ENCODE results near the gene SLC10A4.

The SLC10A4 gene

GRCh38 chr4:48484494-48485168 lies 1.5 kb downstream of the SLC10A4 start:
- no peak for DNase-seq (ENCODE audit: insufficient read length, low spot score)
- FAIRE-seq: no peak

DNA sequence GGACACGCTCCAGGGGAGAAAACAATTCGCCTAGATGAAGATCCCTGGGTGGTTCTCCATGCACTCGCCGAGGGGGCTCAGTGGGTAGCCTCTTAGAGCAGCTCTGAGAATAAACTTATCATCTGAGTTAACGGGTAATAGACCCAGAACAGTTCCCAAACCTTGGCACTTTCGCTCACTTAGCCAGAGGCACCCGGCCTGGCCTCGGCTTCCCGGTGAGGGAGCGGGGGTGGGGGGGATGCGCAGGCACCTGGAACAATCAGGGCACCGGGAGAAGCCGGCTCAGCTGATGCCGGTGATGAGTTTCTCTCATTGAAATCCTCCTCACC lies 6.5 kb downstream of the SLC10A4 start:
- DNase-seq (ENCODE audit: insufficient read length, low spot score) (no peak), FAIRE-seq (no peak)

GRCh38 chr4:48490012-48490679 lies 7.0 kb downstream of the SLC10A4 start, which contains the start of gene ZAR1:
Gene ZAR1 (plus strand): TSS chr4:48490252. CDS start chr4:48490292, 40 bp downstream.
- FAIRE-seq (no peak), DNase-seq (ENCODE audit: insufficient read length, low spot score) (no peak)

- FAIRE-seq (no peak), DNase-seq (ENCODE audit: insufficient read length, low spot score) (no peak)
Measured at GRCh38 chr4:48490680-48491513, 7.8 kb downstream of the SLC10A4 start.

GRCh38 chr4:48491514-48492176 lies 8.5 kb downstream of the SLC10A4 start:
- DNase-seq (ENCODE audit: insufficient read length, low spot score) (no peak), FAIRE-seq (no peak)

DNA sequence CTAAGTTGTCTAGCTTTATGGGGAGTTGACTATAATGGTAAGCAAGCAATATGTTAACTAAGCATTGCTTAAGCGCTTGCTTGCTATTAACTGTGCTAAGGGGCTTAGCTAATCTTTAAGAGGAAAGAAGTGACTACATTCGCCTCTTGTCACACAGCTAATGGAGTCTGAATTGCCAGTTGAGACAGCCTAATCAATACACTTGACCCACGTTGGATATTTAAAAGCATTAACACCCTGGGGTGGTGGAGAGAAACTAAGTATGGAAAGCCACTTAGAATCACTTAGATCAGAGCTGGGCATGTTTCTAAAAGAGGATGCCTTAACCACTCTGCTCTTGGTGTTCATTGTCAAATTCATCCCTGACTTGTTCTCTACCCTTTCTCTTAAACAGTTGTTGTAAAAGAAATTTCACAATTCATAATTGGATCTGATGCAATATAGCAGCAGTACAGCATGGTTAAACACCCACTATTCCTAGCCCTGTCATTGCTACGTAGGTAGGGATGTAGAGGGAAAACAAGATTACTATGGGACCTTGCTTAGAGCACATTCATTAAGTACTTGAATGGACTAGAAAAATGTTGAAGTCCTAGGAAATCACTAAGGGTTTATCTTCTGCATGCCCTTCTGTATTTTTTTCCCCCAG lies 10.4 kb downstream of the SLC10A4 start:
- no peak for DNase-seq (ENCODE audit: insufficient read length, low spot score)
- no peak for FAIRE-seq

DNA sequence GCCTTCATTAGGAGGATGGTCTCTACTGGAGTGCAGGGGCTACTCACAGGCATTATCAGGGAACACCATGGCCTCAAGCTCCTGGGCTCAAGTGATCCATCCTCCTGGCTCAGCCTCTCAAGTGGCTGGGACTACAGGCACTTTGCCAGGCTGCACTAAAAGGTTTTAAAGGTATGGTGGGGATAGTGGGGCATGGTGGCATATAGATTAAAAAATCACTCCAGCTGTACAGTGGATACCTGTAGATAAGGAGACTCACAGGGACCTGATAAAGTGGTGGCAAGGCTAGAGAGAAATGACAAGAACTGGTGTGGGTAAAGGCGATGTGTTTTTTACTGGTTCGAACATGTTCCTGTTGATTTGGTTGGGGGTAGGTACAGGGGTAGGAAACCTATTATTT lies 12.8 kb downstream of the SLC10A4 start:
- FAIRE-seq (no peak), DNase-seq (ENCODE audit: insufficient read length, low spot score) (no peak)

GRCh38 chr4:48498895-48499294 lies 15.8 kb downstream of the SLC10A4 start:
- FAIRE-seq: no peak
- no peak for DNase-seq (ENCODE audit: insufficient read length, low spot score)

DNA sequence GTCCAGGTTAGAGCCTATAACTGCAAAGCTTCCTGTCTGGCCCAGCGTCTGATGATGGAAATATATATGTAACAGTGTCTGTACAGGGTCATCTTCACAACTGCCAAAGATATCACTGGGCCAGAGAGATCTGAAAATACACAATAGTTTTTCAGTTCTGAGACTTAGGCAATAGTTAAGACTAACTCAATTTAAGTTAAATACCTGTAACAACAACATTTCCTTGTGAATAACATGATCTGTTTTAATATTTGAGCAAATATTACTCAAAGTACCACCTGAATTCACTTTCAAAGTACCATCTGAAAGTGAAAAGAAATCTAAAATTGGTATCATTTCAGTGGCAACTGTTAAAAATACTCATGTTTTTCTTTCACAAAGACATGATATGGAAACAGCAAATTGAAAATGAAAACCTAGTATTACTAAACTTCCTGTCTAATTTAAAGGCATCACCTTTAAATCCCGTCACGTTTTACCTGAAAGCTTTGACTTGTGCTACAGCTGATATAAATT lies 16.5 kb downstream of the SLC10A4 start:
- no peak for DNase-seq (ENCODE audit: insufficient read length, low spot score)
- no peak for FAIRE-seq

DNA sequence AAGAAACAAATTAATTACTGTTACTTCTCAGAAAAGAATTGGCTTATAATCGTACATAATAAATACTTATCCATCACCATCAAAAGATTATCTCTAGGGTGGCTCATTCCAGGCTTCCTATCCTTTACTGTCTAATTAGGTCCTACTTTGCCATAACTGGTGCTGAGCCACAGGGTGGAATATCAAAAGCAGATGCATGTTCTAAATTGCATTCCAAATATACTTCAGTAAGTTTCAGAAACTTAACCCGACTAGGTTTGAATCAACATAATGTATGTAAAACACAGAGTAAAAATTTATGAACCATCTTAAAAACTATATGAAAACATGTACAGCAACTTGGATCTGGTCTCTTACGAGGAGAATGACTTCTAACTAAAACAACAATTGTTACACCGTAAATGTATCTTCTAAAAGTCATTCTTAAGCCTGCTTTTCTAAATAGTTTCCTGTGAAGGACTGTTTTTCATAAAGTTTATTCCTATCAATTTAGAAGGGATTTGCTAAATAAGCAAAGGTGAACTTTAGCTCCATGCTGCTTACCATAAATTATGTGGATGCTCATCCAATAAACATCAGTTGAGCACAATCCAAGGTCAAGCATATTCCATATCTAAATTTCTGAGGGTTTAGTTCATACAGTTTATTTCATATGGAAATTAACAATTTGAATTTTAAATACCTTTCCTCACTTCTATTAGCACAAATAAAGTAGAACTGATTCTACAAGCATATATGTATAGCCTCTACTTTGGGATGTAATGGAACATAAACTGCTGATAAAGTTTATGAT lies 20.3 kb downstream of the SLC10A4 start:
- DNase-seq (ENCODE audit: insufficient read length, low spot score) (no peak), FAIRE-seq (no peak)

DNA sequence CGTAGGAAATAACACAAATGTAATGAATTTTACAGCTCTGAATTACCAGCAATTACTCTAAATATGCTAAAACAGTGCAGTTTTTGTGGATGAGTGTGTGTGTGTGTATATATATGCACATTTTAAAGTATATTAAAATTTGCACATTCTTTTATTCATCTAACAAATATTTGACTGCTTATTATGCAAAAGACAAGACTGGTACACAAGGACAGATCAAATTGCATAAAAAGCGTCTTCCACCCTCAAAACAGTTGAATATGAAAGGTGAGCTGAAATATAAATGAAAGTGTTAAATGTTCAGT lies 20.8 kb downstream of the SLC10A4 start:
- DNase-seq (ENCODE audit: insufficient read length, low spot score) (no peak), FAIRE-seq (no peak)

DNA sequence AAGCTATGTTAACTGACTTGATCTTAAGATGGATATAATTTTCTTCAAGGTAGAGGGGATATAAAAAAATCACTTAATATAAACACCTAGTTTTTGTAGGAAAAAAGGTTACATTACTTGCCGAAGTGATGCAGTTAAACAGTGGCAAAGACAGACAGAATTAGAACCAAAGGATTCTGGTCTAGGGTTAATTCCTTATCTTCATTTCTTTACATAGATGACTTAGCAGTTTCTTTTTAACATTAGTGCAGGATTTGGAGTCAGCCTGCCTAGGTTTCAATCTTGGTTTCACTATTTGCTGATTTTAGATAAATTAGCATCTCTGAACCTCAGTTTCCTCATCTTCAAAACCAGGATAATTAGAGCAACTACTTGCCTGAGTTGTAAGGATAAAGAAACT lies 21.2 kb downstream of the SLC10A4 start:
- FAIRE-seq (no peak), DNase-seq (ENCODE audit: insufficient read length, low spot score) (no peak)

DNA sequence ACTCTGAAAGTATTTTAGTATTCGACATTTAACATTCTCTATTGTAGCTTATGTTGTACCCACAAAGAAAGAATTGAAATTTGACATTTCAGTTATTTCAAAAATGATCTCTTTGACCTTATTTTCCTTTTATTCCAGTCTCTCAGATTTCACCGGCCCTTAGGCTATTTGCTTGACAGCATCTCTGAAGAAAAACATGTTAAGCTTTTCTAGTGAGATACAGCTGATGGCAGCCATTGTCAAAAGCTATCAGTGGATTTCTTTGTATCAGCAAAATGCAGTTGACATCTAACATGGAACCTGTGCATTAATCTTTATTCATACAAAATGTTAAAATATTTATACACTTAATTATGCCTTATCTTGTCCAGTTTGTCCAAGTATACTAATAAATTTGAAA lies 23.6 kb downstream of the SLC10A4 start:
- no peak for DNase-seq (ENCODE audit: insufficient read length, low spot score)
- FAIRE-seq: no peak

DNA sequence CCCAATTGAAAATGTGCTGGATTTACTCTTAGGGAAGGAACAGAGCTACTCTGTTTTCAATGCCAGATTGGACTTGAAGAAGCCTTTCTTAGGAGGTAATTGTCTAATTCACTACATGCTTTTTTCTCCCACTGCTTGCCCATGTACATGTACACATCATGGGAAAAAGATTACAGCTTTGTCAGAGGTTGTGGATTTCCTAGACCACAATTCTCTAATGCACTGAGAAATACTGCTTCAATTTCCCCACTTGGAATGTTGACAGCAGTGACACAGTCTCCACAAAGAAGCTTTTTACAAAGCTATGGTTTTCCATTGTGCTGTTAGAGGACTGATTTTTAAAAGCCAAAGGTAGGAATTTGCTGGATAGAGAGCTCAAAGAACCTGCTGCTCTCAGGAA lies 26.4 kb downstream of the SLC10A4 start:
- DNase-seq (ENCODE audit: insufficient read length, low spot score): no peak
- FAIRE-seq: no peak

DNA sequence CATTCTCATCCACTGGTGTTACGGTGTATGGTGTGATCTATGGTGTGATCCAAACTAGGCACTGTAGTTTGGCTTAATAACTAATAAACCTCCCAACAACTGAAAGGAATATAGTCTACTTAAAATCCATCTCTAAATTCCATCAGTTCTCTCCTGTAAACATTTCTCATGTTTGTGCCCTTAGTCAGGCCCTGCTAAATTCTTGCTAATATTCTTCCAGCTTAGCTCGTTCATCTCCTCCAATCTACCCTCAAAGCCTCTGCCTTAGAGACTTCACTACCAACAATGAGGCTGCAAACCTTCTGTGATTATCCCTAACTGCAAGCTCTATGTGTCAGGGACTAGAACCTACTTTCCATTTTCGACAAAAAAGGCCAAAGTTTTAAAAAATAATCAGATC lies 35.0 kb downstream of the SLC10A4 start:
- FAIRE-seq (no peak), DNase-seq (ENCODE audit: insufficient read length, low spot score) (no peak)

DNA sequence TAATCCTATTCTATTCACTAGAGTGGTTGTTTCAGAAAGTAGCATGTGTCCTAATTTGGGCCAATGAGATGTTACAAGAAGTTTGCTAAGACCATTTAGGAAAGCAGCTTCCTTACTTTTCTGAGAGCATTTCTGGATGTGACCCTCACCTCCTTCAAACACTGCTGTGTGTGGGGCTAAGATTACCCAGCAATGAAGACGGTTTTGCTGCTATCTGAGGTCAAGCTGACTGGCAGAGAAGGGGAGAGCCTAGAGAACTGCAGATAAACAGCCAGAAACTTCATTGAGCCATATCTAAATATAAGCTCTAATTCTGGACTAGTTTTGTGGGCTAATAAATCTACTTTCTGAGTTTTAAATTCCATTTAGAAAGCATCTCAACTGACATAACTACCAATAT lies 43.3 kb downstream of the SLC10A4 start:
- no peak for FAIRE-seq

DNA sequence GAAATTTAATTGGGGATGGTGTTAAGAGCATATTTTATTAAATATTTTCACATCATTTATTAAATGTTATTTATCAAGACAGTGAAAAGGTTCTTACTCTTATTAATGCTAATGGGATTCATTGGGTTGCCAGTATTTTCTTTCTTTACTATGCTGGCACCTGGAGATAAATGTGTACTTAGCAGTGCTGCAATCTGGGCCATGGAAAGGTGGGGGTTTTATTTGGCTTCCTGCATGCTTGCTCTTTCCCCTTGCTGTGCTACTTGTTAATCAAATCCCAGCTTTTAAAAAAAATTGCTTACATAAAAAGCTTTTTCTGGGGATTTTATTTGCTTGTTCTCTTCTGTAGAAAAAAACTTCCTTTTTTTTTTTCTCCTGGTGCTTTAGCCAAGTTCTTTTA lies 55.2 kb downstream of the SLC10A4 start:
- no peak for DNase-seq (ENCODE audit: insufficient read length, low spot score)
- no peak for FAIRE-seq

More for the DNA sequence above, 43.3 kb downstream of the SLC10A4 start:
- no peak for DNase-seq (ENCODE audit: insufficient read length, low spot score)
